ENCODE data around the gene RNF135. TPM values are rescaled to one million over a fixed set of nuclear protein-coding genes. Genes with fewer than 3 reads are reported as not detected.
"Not testable (repeated sequence)": the region's sequence is repeated elsewhere in the genome, so short reads cannot be mapped to it uniquely, and the experiment has no call there.

RNF135 gene
- total RNA-seq, 2 donors from 2014 or later, result 18.6 to 18.9 TPM

GRCh38 chr17:31008374-31009041 lies 37.7 kb downstream of the RNF135 start:
- Histone ChIP-seq H3K36me3 (no peaks in the 10 kb centered on the region), H3K9ac (ENCODE audit: low read depth in 2 of 2, low read length in 2 of 2) (peak overlapping the region; percentile 71 to 90), H3K27ac (peak overlapping the region; percentile 50), H3K4me1 (no peaks in the 10 kb centered on the region), H3K9me3 (no peaks in the 10 kb centered on the region), H3K4me3 (peak overlapping the region; percentile 59), H3K27me3 (no peaks in the 10 kb centered on the region)
- TF ChIP-seq CTCF (IDR thresholded peaks at IDR 0.05), result no peak
- DNase-seq, result peak; percentile 67
- intact Hi-C loops (cut with DNase I), result loop anchor here (2.0 kb wide), 1 partner anchor 208 kb away; no protein-coding TSS in a partner anchor

GRCh38 chr17:31009042-31009702 lies 38.3 kb downstream of the RNF135 start:
- H3K9ac ChIP-seq (ENCODE audit: low read depth in 2 of 2, low read length in 2 of 2), result peak overlapping the region; percentile 71 to 90
- peak; percentile 40 for DNase-seq

GRCh38 chr17:31010014-31010413 lies 39.2 kb downstream of the RNF135 start:
- H3K36me3 ChIP-seq; H3K27ac ChIP-seq; H3K9me3 ChIP-seq; H3K9ac ChIP-seq (ENCODE audit: low read depth in 2 of 2, low read length in 2 of 2); H3K4me3 ChIP-seq; H3K27me3 ChIP-seq; DNase-seq; intact Hi-C loops (cut with DNase I); H3K4me1 ChIP-seq: not testable (repeated sequence)

More at GRCh38 chr17:31009042-31009702, 38.3 kb downstream of the RNF135 start:
- H3K36me3 ChIP-seq, H3K4me1 ChIP-seq, H3K27ac ChIP-seq, H3K27me3 ChIP-seq, H3K9me3 ChIP-seq: not testable (repeated sequence)
- intact Hi-C loops (cut with DNase I), result loop anchor here (2.0 kb wide), 1 partner anchor 208 kb away; no protein-coding TSS in a partner anchor
- peak overlapping the region; percentile 59 for H3K4me3 ChIP-seq

- intact Hi-C loops (cut with DNase I), result no loop called here
Measured at GRCh38 chr17:31013844-31014243, 43.0 kb downstream of the RNF135 start.

GRCh38 chr17:31015639-31016038 lies 44.8 kb downstream of the RNF135 start:
- no peaks in the 10 kb centered on the region for H3K9me3 ChIP-seq
- H3K4me1 ChIP-seq, result no peaks in the 10 kb centered on the region
- no peaks in the 10 kb centered on the region for H3K36me3 ChIP-seq
- no peak overlapping the region for H3K27ac ChIP-seq
- no peaks in the 10 kb centered on the region for H3K27me3 ChIP-seq
- intact Hi-C loops (cut with DNase I), result no loop called here
- TF ChIP-seq CTCF (IDR thresholded peaks at IDR 0.05), result no peak
- no peak for DNase-seq
- H3K4me3 ChIP-seq, result no peak overlapping the region
- H3K9ac ChIP-seq (ENCODE audit: low read depth in 2 of 2, low read length in 2 of 2), result no peak overlapping the region

More at GRCh38 chr17:31013844-31014243, 43.0 kb downstream of the RNF135 start:
- Histone ChIP-seq H3K36me3 (no peaks in the 10 kb centered on the region), H3K27ac (no peak overlapping the region), H3K9me3 (no peaks in the 10 kb centered on the region), H3K4me1 (no peaks in the 10 kb centered on the region), H3K27me3 (no peaks in the 10 kb centered on the region), H3K4me3 (no peak overlapping the region), H3K9ac (ENCODE audit: low read depth in 2 of 2, low read length in 2 of 2) (no peak overlapping the region)
- no peak for DNase-seq
- TF ChIP-seq CTCF (IDR thresholded peaks at IDR 0.05), result no peak

- TF ChIP-seq CTCF (IDR thresholded peaks at IDR 0.05), result no peak
- Histone ChIP-seq H3K27ac (no peak overlapping the region), H3K4me3 (no peak overlapping the region), H3K4me1 (no peaks in the 10 kb centered on the region), H3K36me3 (no peaks in the 10 kb centered on the region), H3K9ac (ENCODE audit: low read depth in 2 of 2, low read length in 2 of 2) (no peak overlapping the region), H3K9me3 (no peaks in the 10 kb centered on the region), H3K27me3 (no peaks in the 10 kb centered on the region)
- DNase-seq, result no peak
- intact Hi-C loops (cut with DNase I), result no loop called here
Measured at GRCh38 chr17:31019004-31019403, 48.2 kb downstream of the RNF135 start.

- H3K9ac ChIP-seq (ENCODE audit: low read depth in 2 of 2, low read length in 2 of 2); H3K27ac ChIP-seq; H3K36me3 ChIP-seq; H3K4me3 ChIP-seq; H3K9me3 ChIP-seq; H3K4me1 ChIP-seq; DNase-seq; H3K27me3 ChIP-seq; intact Hi-C loops (cut with DNase I): not testable (repeated sequence)
Measured at GRCh38 chr17:31023171-31023570, 52.3 kb downstream of the RNF135 start.
